ENCODE measurements around the gene RELN.

The RELN gene

GRCh38 chr7:103811997-103812396, 177.5 kb downstream of the RELN start:
- H3K36me3 ChIP-seq = no peaks in the 10 kb centered on the region
- no peak overlapping the region for H3K27ac ChIP-seq
- H3K27me3 ChIP-seq = no peaks in the 10 kb centered on the region
- H3K4me3 ChIP-seq (ENCODE audit: low read depth in 1 of 2, low read length in 1 of 2) = no peak overlapping the region
- no peaks in the 10 kb centered on the region for H3K4me1 ChIP-seq (ENCODE audit: control insufficient read depth in 1 of 2, insufficient read depth in 1 of 2, low read depth in 1 of 2, low read length in 1 of 2)
- no peaks in the 10 kb centered on the region for H3K9me3 ChIP-seq
- TF ChIP-seq, protein P1, sequence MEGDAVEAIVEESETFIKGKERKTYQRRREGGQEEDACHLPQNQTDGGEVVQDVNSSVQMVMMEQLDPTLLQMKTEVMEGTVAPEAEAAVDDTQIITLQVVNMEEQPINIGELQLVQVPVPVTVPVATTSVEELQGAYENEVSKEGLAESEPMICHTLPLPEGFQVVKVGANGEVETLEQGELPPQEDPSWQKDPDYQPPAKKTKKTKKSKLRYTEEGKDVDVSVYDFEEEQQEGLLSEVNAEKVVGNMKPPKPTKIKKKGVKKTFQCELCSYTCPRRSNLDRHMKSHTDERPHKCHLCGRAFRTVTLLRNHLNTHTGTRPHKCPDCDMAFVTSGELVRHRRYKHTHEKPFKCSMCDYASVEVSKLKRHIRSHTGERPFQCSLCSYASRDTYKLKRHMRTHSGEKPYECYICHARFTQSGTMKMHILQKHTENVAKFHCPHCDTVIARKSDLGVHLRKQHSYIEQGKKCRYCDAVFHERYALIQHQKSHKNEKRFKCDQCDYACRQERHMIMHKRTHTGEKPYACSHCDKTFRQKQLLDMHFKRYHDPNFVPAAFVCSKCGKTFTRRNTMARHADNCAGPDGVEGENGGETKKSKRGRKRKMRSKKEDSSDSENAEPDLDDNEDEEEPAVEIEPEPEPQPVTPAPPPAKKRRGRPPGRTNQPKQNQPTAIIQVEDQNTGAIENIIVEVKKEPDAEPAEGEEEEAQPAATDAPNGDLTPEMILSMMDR (IDR thresholded peaks at IDR 0.05) = no peak

DNA sequence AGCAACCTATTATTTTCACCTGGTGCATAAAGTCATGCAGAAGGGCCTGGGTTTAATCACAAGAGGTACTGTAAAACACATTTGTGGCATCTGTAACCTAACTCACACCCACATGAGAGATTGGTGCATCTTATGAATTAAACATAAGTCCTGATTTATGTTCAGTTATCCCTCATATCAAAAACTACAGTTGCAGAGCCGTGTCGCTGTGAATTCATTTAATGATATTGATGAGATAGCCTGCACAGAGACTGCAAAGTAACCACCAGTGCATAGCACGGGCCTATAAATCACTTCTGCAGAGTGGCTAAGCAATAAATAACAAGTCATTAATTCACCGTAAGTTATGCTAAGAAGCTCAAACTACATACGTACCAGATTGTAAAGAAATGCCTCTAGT, 178.2 kb downstream of the RELN start:
- H3K4me1 ChIP-seq (ENCODE audit: control insufficient read depth in 1 of 2, insufficient read depth in 1 of 2, low read depth in 1 of 2, low read length in 1 of 2) = no peaks in the 10 kb centered on the region
- TF ChIP-seq, protein P1 (IDR thresholded peaks at IDR 0.05) = no peak
- H3K9me3 ChIP-seq = no peaks in the 10 kb centered on the region
- no peak overlapping the region for H3K27ac ChIP-seq
- no peaks in the 10 kb centered on the region for H3K27me3 ChIP-seq
- H3K36me3 ChIP-seq = no peaks in the 10 kb centered on the region
- no peak overlapping the region for H3K4me3 ChIP-seq (ENCODE audit: low read depth in 1 of 2, low read length in 1 of 2)

GRCh38 chr7:103810112-103810744, 179.2 kb downstream of the RELN start:
- H3K36me3 ChIP-seq = no peaks in the 10 kb centered on the region
- no peaks in the 10 kb centered on the region for H3K9me3 ChIP-seq
- no peaks in the 10 kb centered on the region for H3K27me3 ChIP-seq
- no peaks in the 10 kb centered on the region for H3K4me1 ChIP-seq (ENCODE audit: control insufficient read depth in 1 of 2, insufficient read depth in 1 of 2, low read depth in 1 of 2, low read length in 1 of 2)
- H3K4me3 ChIP-seq (ENCODE audit: low read depth in 1 of 2, low read length in 1 of 2) = no peak overlapping the region
- TF ChIP-seq, protein P1 (IDR thresholded peaks at IDR 0.05) = no peak
- no peak overlapping the region for H3K27ac ChIP-seq

GRCh38 chr7:103809229-103809994, 180.0 kb downstream of the RELN start:
- no peak overlapping the region for H3K27ac ChIP-seq
- no peaks in the 10 kb centered on the region for H3K9me3 ChIP-seq
- no peaks in the 10 kb centered on the region for H3K27me3 ChIP-seq
- H3K36me3 ChIP-seq = no peaks in the 10 kb centered on the region
- no peak overlapping the region for H3K4me3 ChIP-seq (ENCODE audit: low read depth in 1 of 2, low read length in 1 of 2)
- no peaks in the 10 kb centered on the region for H3K4me1 ChIP-seq (ENCODE audit: control insufficient read depth in 1 of 2, insufficient read depth in 1 of 2, low read depth in 1 of 2, low read length in 1 of 2)
- TF ChIP-seq, protein P1 (IDR thresholded peaks at IDR 0.05) = no peak

- no peaks in the 10 kb centered on the region for H3K4me1 ChIP-seq (ENCODE audit: control insufficient read depth in 1 of 2, insufficient read depth in 1 of 2, low read depth in 1 of 2, low read length in 1 of 2)
- H3K27me3 ChIP-seq = no peaks in the 10 kb centered on the region
- H3K27ac ChIP-seq = no peak overlapping the region
- H3K9me3 ChIP-seq = no peaks in the 10 kb centered on the region
- TF ChIP-seq, protein P1 (IDR thresholded peaks at IDR 0.05) = no peak
- no peaks in the 10 kb centered on the region for H3K36me3 ChIP-seq
- H3K4me3 ChIP-seq (ENCODE audit: low read depth in 1 of 2, low read length in 1 of 2) = no peak overlapping the region
These were observed 184.1 kb downstream of the RELN start for GRCh38 chr7:103805346-103805745.

Data from neutrophil (primary cell).